ENCODE measurements around the gene ABR.

- TF ChIP-seq CTCF (conservative IDR thresholded peaks at IDR 0.05) (no peak), ZFX (IDR thresholded peaks at IDR 0.05) (no peak)
These were observed 132.5 kb downstream of the ABR start for GRCh38 chr17:1047177-1047878.

All from C4-2B (cell line).